HUES48 (cell line): Measurements from ENCODE around the gene SLC25A15.
"Not testable (repeated sequence)": the region's sequence is repeated elsewhere in the genome, so short reads cannot be mapped to it uniquely, and the experiment has no call there.

Experiments used
- H3K27ac ChIP-seq: one replicate; pipeline ENCODE4 v1.7.0; 2013; ENCODE audit warnings: low read depth, low read length, inconsistent platforms
- H3K27me3 ChIP-seq: 2 replicates; pipeline ENCODE4 v1.6.1; 2013; ENCODE audit warnings: mild to moderate bottlenecking, low read length; ENCODE audit not compliant: control insufficient read depth, insufficient read depth
- H3K36me3 ChIP-seq: 2 replicates; pipeline ENCODE4 v1.6.1; 2013; ENCODE audit warnings: low read length; ENCODE audit not compliant: control insufficient read depth, insufficient read depth
- H3K4me1 ChIP-seq: 2 replicates; pipeline ENCODE4 v1.6.1; 2013; ENCODE audit warnings: mild to moderate bottlenecking, low read length; ENCODE audit not compliant: control insufficient read depth, insufficient read depth
- H3K4me3 ChIP-seq: 2 replicates; pipeline ENCODE4 v1.5.1; 2013; ENCODE audit warnings: mild to moderate bottlenecking, low read depth, low read length
- H3K9ac ChIP-seq: 2 replicates; pipeline ENCODE4 v1.6.1; 2013; ENCODE audit warnings: mild to moderate bottlenecking, low read depth, low read length, moderate library complexity
- H3K9me3 ChIP-seq: 2 replicates; pipeline ENCODE4 v1.6.1; 2013; ENCODE audit warnings: low read length; ENCODE audit not compliant: control insufficient read depth, insufficient read depth

SLC25A15 gene

GRCh38 chr13:40813667-40814454 is 24.4 kb downstream of the SLC25A15 start:
- no peak overlapping the region for H3K9ac ChIP-seq
- no peaks in the 10 kb centered on the region for H3K9me3 ChIP-seq
- H3K27ac ChIP-seq, result no peak overlapping the region
- no peaks in the 10 kb centered on the region for H3K4me1 ChIP-seq
- H3K36me3 ChIP-seq, result peaks cover 28% of the 10 kb centered on the region
- no peaks in the 10 kb centered on the region for H3K27me3 ChIP-seq
- H3K4me3 ChIP-seq, result no peak overlapping the region

- no peak overlapping the region for H3K9ac ChIP-seq
- H3K4me3 ChIP-seq, result no peak overlapping the region
- H3K9me3 ChIP-seq, result no peaks in the 10 kb centered on the region
- H3K27me3 ChIP-seq, result no peaks in the 10 kb centered on the region
- H3K36me3 ChIP-seq, result peaks cover 19% of the 10 kb centered on the region
- no peaks in the 10 kb centered on the region for H3K4me1 ChIP-seq
- no peak overlapping the region for H3K27ac ChIP-seq
These were observed 25.4 kb downstream of the SLC25A15 start for GRCh38 chr13:40814803-40815202.

DNA sequence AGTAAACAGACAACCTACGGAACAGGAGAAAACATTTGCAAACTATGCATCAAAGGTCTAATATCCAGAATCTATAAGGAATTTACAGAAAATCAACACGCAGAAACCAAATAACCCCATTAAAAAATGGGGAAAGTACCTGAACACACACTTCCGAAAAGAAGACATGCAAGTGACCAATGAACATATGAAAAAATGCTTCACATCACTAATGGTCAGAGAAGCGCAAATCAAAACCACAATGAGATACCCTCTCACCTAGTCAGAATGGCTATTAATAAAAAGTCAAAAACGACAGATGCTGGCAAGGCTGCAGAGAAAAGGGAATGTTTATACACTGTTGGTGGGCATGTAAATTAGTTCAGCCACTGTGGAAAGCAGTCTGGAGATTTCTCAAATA is 29.5 kb downstream of the SLC25A15 start:
- Histone ChIP-seq H3K9ac (no peak overlapping the region), H3K4me3 (no peak overlapping the region), H3K27me3 (no peaks in the 10 kb centered on the region), H3K4me1 (no peaks in the 10 kb centered on the region), H3K9me3 (no peaks in the 10 kb centered on the region), H3K27ac (no peak overlapping the region), H3K36me3 (no peaks in the 10 kb centered on the region)

- Histone ChIP-seq H3K27me3 (no peaks in the 10 kb centered on the region), H3K4me1 (no peaks in the 10 kb centered on the region), H3K9ac (no peak overlapping the region), H3K9me3 (no peaks in the 10 kb centered on the region), H3K27ac (no peak overlapping the region), H3K36me3 (no peaks in the 10 kb centered on the region), H3K4me3 (no peak overlapping the region)
These were observed 30.4 kb downstream of the SLC25A15 start for GRCh38 chr13:40819797-40820315.

GRCh38 chr13:40839725-40840124 is 50.3 kb downstream of the SLC25A15 start:
- not testable (repeated sequence) for H3K9ac ChIP-seq, H3K9me3 ChIP-seq, H3K4me1 ChIP-seq, H3K27me3 ChIP-seq, H3K36me3 ChIP-seq, H3K4me3 ChIP-seq, H3K27ac ChIP-seq

DNA sequence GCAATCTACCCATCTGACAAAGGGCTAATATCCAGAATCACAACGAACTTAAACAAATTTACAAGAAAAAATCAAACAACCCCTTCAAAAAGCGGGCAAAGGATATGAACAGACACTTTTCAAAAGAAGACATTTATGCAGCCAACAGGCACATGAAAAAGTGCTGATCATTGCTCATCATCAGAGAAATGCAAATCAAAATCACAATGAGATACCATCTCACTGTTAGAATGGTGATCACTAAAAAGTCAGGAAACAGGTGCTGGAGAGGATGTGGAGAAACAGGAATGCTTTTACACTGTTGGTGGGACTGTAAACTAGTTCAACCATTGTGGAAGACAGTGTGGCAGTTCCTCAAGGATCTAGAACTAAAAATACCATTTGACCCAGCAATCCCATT is 51.5 kb downstream of the SLC25A15 start:
- not testable (repeated sequence) for H3K9me3 ChIP-seq, H3K4me3 ChIP-seq, H3K9ac ChIP-seq, H3K36me3 ChIP-seq, H3K27ac ChIP-seq, H3K4me1 ChIP-seq, H3K27me3 ChIP-seq
